Frontal cortex (tissue), 4 donors: Measurements from ENCODE around the gene FAM117B. TPM values are rescaled to one million over a fixed set of nuclear protein-coding genes. Genes with fewer than 3 reads are reported as not detected.

Experiments
- DNase-seq, 2 donors: peaks; one replicate each; pipeline ENCODE4 v3.0.0; 2012; ENCODE audit warnings: low spot score in 2 of 2
- FAIRE-seq: peaks from 2 replicates; lab custom pipeline; 2012; peaks lifted over from hg19 to GRCh38; lab: Jason Lieb, UNC
- total RNA-seq: library from RNA; depleted of rRNA; stranded (reverse); fragments of >200 nt; gene quantifications from one replicate; pipeline ENCODE4 v1.2.3, GENCODE V29; 2014
- donor health status: control.
- donor health status: control.
- donor health status: control.

FAM117B gene
- total RNA-seq, result 45.7 TPM

GRCh38 chr2:202634556-202635427 is at the start of gene FAM117B:
Gene FAM117B (plus strand): TSS chr2:202634969. CDS start chr2:202635188, 219 bp downstream.
- DNase-seq (peak; percentile 91), FAIRE-seq (no peak)

GRCh38 chr2:202588647-202589581 is 45.9 kb upstream of the FAM117B start:
- FAIRE-seq, result no peak
- DNase-seq, result peak; percentile 30 to 52

- FAIRE-seq (no peak), DNase-seq (no peak)
Observed at GRCh38 chr2:202589582-202589949, 45.2 kb upstream of the FAM117B start.

- DNase-seq (no peak), FAIRE-seq (no peak)
Observed at GRCh38 chr2:202592566-202592965, 42.2 kb upstream of the FAM117B start.

GRCh38 chr2:202599105-202599504 is 35.7 kb upstream of the FAM117B start:
- FAIRE-seq (no peak), DNase-seq (no peak)

- FAIRE-seq (no peak), DNase-seq (no peak)
Observed at GRCh38 chr2:202599911-202600310, 34.9 kb upstream of the FAM117B start.

- FAIRE-seq (no peak), DNase-seq (no peak)
Observed at GRCh38 chr2:202604699-202605098, 30.1 kb upstream of the FAM117B start.

GRCh38 chr2:202605174-202605573 is 29.6 kb upstream of the FAM117B start:
- FAIRE-seq, result no peak
- no peak for DNase-seq

GRCh38 chr2:202608142-202608852 is 26.5 kb upstream of the FAM117B start:
- DNase-seq (no peak), FAIRE-seq (no peak)

GRCh38 chr2:202609381-202610145 is 25.2 kb upstream of the FAM117B start:
- FAIRE-seq (no peak), DNase-seq (no peak)

GRCh38 chr2:202610380-202610779 is 24.4 kb upstream of the FAM117B start:
- no peak for FAIRE-seq
- no peak for DNase-seq

GRCh38 chr2:202612145-202612544 is 22.6 kb upstream of the FAM117B start:
- no peak for DNase-seq
- FAIRE-seq, result no peak

GRCh38 chr2:202613479-202613878 is 21.3 kb upstream of the FAM117B start:
- FAIRE-seq (no peak), DNase-seq (no peak)

- DNase-seq (no peak), FAIRE-seq (no peak)
Observed at GRCh38 chr2:202624133-202624532, 10.6 kb upstream of the FAM117B start.

- FAIRE-seq, result no peak
- no peak for DNase-seq
Observed at GRCh38 chr2:202627042-202627441, 7.7 kb upstream of the FAM117B start.

- FAIRE-seq (no peak), DNase-seq (no peak)
Observed at GRCh38 chr2:202628646-202629198, 6.0 kb upstream of the FAM117B start.

- FAIRE-seq, result no peak
- DNase-seq, result no peak
Observed at GRCh38 chr2:202632682-202633290, 2.0 kb upstream of the FAM117B start.

- no peak for FAIRE-seq
Observed at GRCh38 chr2:202633470-202633869, 1.3 kb upstream of the FAM117B start.

More at GRCh38 chr2:202633470-202633869, 1.3 kb upstream of the FAM117B start:
- DNase-seq, result no peak
